Measurements from ENCODE around the gene GCHFR. TPM values are rescaled to one million over a fixed set of nuclear protein-coding genes. Genes with fewer than 3 reads are reported as not detected.

The GCHFR gene
- total and polyA plus RNA-seq, 2 donors = 2.9 to 28.7 TPM

- no peak overlapping the region for H3K27ac ChIP-seq (ENCODE audit: low read depth)
- H3K4me3 ChIP-seq (ENCODE audit: low read depth, low read length) = no peak overlapping the region
- no peaks in the 10 kb centered on the region for H3K36me3 ChIP-seq (ENCODE audit: insufficient read depth)
- 96% methylated on average over 5 of the region's 5 CpGs for WGBS
- no peaks in the 10 kb centered on the region for H3K4me1 ChIP-seq (ENCODE audit: insufficient read depth)
- DNase-seq (ENCODE audit: extremely low spot score) = no peak
These were observed 32.6 kb downstream of the GCHFR start for GRCh38 chr15:40796512-40796911.

GRCh38 chr15:40799523-40799922 lies 35.7 kb downstream of the GCHFR start:
- no peak overlapping the region for H3K27ac ChIP-seq (ENCODE audit: low read depth)
- no peaks in the 10 kb centered on the region for H3K4me1 ChIP-seq (ENCODE audit: insufficient read depth)
- no peak overlapping the region for H3K4me3 ChIP-seq (ENCODE audit: low read depth, low read length)
- no peak for DNase-seq (ENCODE audit: extremely low spot score)
- WGBS = 91% methylated on average over 3 of the region's 3 CpGs
- H3K36me3 ChIP-seq (ENCODE audit: insufficient read depth) = no peaks in the 10 kb centered on the region

- H3K4me1 ChIP-seq (ENCODE audit: insufficient read depth) = no peaks in the 10 kb centered on the region
- WGBS = 93% methylated on average over 2 of the region's 2 CpGs
- no peak overlapping the region for H3K27ac ChIP-seq (ENCODE audit: low read depth)
- H3K4me3 ChIP-seq (ENCODE audit: low read depth, low read length) = no peak overlapping the region
- H3K36me3 ChIP-seq (ENCODE audit: insufficient read depth) = no peaks in the 10 kb centered on the region
- no peak for DNase-seq (ENCODE audit: extremely low spot score)
These were observed 39.2 kb downstream of the GCHFR start for GRCh38 chr15:40803076-40803475.

- no peak for DNase-seq (ENCODE audit: extremely low spot score)
- H3K36me3 ChIP-seq (ENCODE audit: insufficient read depth) = no peaks in the 10 kb centered on the region
- 94% methylated on average over 1 of the region's 1 CpG for WGBS
- no peaks in the 10 kb centered on the region for H3K4me1 ChIP-seq (ENCODE audit: insufficient read depth)
- H3K4me3 ChIP-seq (ENCODE audit: low read depth, low read length) = no peak overlapping the region
- no peak overlapping the region for H3K27ac ChIP-seq (ENCODE audit: low read depth)
These were observed 39.8 kb downstream of the GCHFR start for GRCh38 chr15:40803688-40804087.

GRCh38 chr15:40806672-40807027 lies 42.8 kb downstream of the GCHFR start:
- no peaks in the 10 kb centered on the region for H3K36me3 ChIP-seq (ENCODE audit: insufficient read depth)
- WGBS = 2% methylated on average over 2 of the region's 2 CpGs
- H3K4me3 ChIP-seq (ENCODE audit: low read depth, low read length) = peak overlapping the region; percentile 64
- no peaks in the 10 kb centered on the region for H3K4me1 ChIP-seq (ENCODE audit: insufficient read depth)
- no peak for DNase-seq (ENCODE audit: extremely low spot score)
- peak overlapping the region; percentile 42 for H3K27ac ChIP-seq (ENCODE audit: low read depth)

- Histone ChIP-seq H3K36me3 (ENCODE audit: insufficient read depth) (no peaks in the 10 kb centered on the region), H3K4me1 (ENCODE audit: insufficient read depth) (no peaks in the 10 kb centered on the region), H3K4me3 (ENCODE audit: low read depth, low read length) (peak within 1 kb of the TSS; percentile 64), H3K27ac (ENCODE audit: low read depth) (peak within 1 kb of the TSS; percentile 82)
- whole genome bisulfite sequencing = under 1% methylated on average over 64 of the region's 64 CpGs
- DNase-seq (ENCODE audit: extremely low spot score) = peak; percentile 93
These were observed 43.4 kb downstream of the GCHFR start, which contains the start of the genes DNAJC17 and ZFYVE19 for GRCh38 chr15:40807028-40807887. Gene DNAJC17 (minus strand): TSS chr15:40807473. CDS start chr15:40807446, 27 bp downstream. Gene ZFYVE19 (plus strand): TSS chr15:40807089. CDS start chr15:40807590, 501 bp downstream.

- H3K36me3 ChIP-seq (ENCODE audit: insufficient read depth) = no peaks in the 10 kb centered on the region
- no peak overlapping the region for H3K27ac ChIP-seq (ENCODE audit: low read depth)
- H3K4me1 ChIP-seq (ENCODE audit: insufficient read depth) = no peaks in the 10 kb centered on the region
- no peak for DNase-seq (ENCODE audit: extremely low spot score)
- 11% methylated on average over 19 of the region's 19 CpGs for WGBS
- H3K4me3 ChIP-seq (ENCODE audit: low read depth, low read length) = peak overlapping the region; percentile 64
These were observed 44.1 kb downstream of the GCHFR start for GRCh38 chr15:40807888-40808461.

GRCh38 chr15:40808861-40809450 lies 45.1 kb downstream of the GCHFR start:
- no peak for DNase-seq (ENCODE audit: extremely low spot score)
- Histone ChIP-seq H3K4me3 (ENCODE audit: low read depth, low read length) (no peak overlapping the region), H3K27ac (ENCODE audit: low read depth) (no peak overlapping the region), H3K4me1 (ENCODE audit: insufficient read depth) (no peaks in the 10 kb centered on the region), H3K36me3 (ENCODE audit: insufficient read depth) (no peaks in the 10 kb centered on the region)
- 81% methylated on average over 8 of the region's 8 CpGs for WGBS

GRCh38 chr15:40812721-40813425 lies 49.0 kb downstream of the GCHFR start:
- Histone ChIP-seq H3K36me3 (ENCODE audit: insufficient read depth) (no peaks in the 10 kb centered on the region), H3K4me1 (ENCODE audit: insufficient read depth) (no peaks in the 10 kb centered on the region), H3K4me3 (ENCODE audit: low read depth, low read length) (no peak overlapping the region), H3K27ac (ENCODE audit: low read depth) (no peak overlapping the region)
- 95% methylated on average over 12 of the region's 12 CpGs for WGBS
- DNase-seq (ENCODE audit: extremely low spot score) = no peak

GRCh38 chr15:40815042-40815698 lies 51.3 kb downstream of the GCHFR start:
- Histone ChIP-seq H3K4me1 (ENCODE audit: insufficient read depth) (no peaks in the 10 kb centered on the region), H3K4me3 (ENCODE audit: low read depth, low read length) (no peak overlapping the region), H3K27ac (ENCODE audit: low read depth) (no peak overlapping the region), H3K36me3 (ENCODE audit: insufficient read depth) (no peaks in the 10 kb centered on the region)
- 81% methylated on average over 4 of the region's 4 CpGs for WGBS
- DNase-seq (ENCODE audit: extremely low spot score) = no peak
